Peyer's patch (tissue), 4 donors: ENCODE data around the gene PLB1.

Experiments
- POLR2A ChIP-seq, 2 donors: fragments of 450-650 bp; IDR thresholded peaks; one replicate each; pipeline ENCODE4 v1.5.1; 2017; ENCODE audit warnings: antibody characterized with exemption in 2 of 2, mild to moderate bottlenecking in 2 of 2, moderate library complexity in 2 of 2
- TF ChIP-seq, protein P1 (sequence below), 6 experiments: fragments of 450-650 bp in 4 of 6; fragments of 200-600 bp in 2 of 6; sonication (generic) in 1 of 6; IDR thresholded peaks; one replicate each; pipeline ENCODE4 v1.5.1; 2017 to 2019; ENCODE audit warnings: antibody characterized with exemption in 6 of 6, mild to moderate bottlenecking in 3 of 6, moderate library complexity in 1 of 6

DNA sequence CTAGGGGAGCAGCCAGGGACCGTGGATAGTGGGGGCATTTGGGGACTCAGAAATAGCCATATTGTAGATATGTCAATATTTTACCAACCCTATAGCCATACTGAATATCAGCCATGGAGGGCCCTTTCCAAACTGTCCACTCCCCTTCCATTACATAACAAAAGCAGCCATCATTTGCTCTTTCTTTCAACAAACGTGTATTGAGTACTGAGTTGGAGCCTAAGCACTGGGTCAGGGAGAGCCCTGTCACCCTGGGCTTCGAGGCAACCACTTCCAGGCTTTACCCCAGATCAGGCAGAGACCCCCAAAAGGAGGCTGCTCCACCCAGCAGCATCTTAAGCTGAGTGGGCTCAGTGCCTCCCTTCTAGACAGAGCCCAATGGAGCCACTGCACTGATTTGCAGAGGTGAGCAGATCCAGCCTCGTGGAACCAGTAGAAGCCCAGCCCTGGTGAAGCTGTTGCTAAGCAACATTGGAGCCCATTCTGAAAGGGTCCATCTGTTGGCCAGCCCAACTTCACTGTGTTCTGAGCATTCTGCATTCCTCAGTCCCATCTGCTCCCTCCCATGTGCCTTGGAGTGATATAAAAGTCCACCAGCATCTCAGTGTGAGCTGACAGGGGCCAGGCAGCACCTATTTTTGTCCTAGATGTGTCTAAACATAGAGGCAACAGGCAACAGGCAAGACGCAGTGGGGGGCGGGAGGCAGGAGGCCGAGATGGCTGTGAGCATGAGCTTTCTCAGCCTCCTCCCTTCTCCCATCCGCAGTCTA is 112.1 kb downstream of the PLB1 start:
- TF ChIP-seq, protein P1, sequence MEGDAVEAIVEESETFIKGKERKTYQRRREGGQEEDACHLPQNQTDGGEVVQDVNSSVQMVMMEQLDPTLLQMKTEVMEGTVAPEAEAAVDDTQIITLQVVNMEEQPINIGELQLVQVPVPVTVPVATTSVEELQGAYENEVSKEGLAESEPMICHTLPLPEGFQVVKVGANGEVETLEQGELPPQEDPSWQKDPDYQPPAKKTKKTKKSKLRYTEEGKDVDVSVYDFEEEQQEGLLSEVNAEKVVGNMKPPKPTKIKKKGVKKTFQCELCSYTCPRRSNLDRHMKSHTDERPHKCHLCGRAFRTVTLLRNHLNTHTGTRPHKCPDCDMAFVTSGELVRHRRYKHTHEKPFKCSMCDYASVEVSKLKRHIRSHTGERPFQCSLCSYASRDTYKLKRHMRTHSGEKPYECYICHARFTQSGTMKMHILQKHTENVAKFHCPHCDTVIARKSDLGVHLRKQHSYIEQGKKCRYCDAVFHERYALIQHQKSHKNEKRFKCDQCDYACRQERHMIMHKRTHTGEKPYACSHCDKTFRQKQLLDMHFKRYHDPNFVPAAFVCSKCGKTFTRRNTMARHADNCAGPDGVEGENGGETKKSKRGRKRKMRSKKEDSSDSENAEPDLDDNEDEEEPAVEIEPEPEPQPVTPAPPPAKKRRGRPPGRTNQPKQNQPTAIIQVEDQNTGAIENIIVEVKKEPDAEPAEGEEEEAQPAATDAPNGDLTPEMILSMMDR (IDR thresholded peaks at IDR 0.05) = no peak
- no peak for TF ChIP-seq POLR2A (IDR thresholded peaks at IDR 0.05)
